Cardiac fibroblast (primary cell): ENCODE results near the gene TTLL11.
A peak's percentile ranks its signal among the peaks of the same experiment; 100 is the strongest.

Experiments
- DNase-seq, 2 donors: peaks; one replicate each; pipeline versions ENCODE4 v3.0.0 to v3.0.0-alpha.2; 2010; ENCODE audit warnings: low read depth in 2 of 2
- H3K4me3 ChIP-seq, 2 donors: replicated peaks in 1 of 2; 1 replicate in 1 of 2; 2 replicates in 1 of 2; pipeline ENCODE4 v1.5.1; 2011; ENCODE audit warnings: low read depth in 2 of 2, low read length in 2 of 2, mild to moderate bottlenecking in 2 of 2, moderate library complexity in 1 of 2
- TF ChIP-seq, protein P1 (sequence below): IDR thresholded peaks from one replicate; pipeline ENCODE4 v1.5.1; 2011; ENCODE audit warnings: low read depth, mild to moderate bottlenecking, low read length, inconsistent platforms

TTLL11 gene, protein sequence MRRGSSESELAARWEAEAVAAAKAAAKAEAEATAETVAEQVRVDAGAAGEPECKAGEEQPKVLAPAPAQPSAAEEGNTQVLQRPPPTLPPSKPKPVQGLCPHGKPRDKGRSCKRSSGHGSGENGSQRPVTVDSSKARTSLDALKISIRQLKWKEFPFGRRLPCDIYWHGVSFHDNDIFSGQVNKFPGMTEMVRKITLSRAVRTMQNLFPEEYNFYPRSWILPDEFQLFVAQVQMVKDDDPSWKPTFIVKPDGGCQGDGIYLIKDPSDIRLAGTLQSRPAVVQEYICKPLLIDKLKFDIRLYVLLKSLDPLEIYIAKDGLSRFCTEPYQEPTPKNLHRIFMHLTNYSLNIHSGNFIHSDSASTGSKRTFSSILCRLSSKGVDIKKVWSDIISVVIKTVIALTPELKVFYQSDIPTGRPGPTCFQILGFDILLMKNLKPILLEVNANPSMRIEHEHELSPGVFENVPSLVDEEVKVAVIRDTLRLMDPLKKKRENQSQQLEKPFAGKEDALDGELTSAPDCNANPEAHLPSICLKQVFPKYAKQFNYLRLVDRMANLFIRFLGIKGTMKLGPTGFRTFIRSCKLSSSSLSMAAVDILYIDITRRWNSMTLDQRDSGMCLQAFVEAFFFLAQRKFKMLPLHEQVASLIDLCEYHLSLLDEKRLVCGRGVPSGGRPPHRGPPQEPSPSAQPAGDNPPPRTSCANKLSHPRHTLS

DNA sequence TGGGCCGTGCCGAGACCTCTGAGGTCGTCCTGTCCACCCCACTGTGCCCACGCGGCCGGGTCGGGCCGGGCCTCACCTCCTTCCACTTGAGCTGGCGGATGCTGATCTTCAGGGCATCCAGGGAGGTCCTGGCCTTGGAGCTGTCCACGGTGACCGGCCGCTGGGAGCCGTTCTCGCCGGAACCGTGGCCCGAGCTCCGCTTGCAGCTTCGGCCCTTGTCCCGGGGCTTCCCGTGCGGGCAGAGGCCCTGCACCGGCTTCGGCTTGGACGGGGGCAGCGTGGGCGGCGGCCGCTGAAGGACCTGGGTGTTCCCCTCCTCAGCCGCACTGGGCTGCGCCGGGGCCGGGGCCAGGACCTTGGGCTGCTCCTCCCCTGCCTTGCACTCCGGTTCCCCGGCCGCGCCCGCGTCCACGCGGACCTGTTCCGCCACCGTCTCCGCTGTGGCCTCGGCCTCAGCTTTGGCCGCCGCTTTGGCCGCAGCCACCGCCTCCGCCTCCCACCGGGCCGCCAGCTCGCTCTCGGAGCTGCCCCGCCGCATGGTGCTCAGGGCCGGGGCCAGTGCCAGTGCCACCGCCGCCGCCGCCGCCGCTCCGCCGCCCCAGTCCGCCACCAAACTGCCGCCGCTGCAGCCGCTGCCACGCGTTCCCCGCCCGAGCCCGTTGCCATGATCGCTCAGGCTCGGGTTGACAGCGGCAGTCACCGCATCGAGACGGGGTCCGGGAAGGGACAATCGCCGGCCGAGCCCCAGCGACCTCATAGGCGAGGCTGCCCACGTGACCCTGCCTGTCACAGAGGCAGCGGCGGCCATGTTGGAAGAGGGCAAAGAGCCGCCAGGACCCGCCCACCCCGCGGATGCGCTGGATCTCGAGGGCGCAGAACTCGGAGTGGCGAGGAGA lies at the start of gene TTLL11:
Gene TTLL11, minus strand, starts transcription at position 698 of the 896 bp plus-strand sequence. Its CDS starts 160 bp downstream, at position 538.
- H3K4me3 ChIP-seq: peak within 1 kb of the TSS; percentile 67 to 85
- TF ChIP-seq, protein P1, sequence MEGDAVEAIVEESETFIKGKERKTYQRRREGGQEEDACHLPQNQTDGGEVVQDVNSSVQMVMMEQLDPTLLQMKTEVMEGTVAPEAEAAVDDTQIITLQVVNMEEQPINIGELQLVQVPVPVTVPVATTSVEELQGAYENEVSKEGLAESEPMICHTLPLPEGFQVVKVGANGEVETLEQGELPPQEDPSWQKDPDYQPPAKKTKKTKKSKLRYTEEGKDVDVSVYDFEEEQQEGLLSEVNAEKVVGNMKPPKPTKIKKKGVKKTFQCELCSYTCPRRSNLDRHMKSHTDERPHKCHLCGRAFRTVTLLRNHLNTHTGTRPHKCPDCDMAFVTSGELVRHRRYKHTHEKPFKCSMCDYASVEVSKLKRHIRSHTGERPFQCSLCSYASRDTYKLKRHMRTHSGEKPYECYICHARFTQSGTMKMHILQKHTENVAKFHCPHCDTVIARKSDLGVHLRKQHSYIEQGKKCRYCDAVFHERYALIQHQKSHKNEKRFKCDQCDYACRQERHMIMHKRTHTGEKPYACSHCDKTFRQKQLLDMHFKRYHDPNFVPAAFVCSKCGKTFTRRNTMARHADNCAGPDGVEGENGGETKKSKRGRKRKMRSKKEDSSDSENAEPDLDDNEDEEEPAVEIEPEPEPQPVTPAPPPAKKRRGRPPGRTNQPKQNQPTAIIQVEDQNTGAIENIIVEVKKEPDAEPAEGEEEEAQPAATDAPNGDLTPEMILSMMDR: no peak
- DNase-seq: peak; percentile 94 to 95

DNA sequence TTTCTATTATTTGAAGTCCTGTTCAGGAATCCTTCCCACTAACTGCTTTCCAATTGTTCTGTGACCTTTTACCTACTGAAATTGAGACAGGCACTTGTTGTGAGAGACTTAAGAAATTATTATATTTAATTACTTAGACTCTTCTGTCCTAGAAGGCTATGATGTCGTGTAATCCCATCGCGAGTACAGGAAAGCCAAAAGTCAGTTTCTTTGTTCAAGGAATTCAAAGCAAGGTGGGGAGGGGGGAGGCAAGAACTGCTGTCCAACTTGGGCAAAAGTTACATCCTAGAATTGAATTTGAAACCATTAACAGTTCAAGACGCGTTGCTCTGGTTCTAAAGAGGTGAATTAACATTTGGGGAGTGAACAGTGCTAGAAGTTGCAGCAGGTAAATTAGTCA lies 48.6 kb upstream of the TTLL11 start:
- TF ChIP-seq, protein P1: no peak

DNA sequence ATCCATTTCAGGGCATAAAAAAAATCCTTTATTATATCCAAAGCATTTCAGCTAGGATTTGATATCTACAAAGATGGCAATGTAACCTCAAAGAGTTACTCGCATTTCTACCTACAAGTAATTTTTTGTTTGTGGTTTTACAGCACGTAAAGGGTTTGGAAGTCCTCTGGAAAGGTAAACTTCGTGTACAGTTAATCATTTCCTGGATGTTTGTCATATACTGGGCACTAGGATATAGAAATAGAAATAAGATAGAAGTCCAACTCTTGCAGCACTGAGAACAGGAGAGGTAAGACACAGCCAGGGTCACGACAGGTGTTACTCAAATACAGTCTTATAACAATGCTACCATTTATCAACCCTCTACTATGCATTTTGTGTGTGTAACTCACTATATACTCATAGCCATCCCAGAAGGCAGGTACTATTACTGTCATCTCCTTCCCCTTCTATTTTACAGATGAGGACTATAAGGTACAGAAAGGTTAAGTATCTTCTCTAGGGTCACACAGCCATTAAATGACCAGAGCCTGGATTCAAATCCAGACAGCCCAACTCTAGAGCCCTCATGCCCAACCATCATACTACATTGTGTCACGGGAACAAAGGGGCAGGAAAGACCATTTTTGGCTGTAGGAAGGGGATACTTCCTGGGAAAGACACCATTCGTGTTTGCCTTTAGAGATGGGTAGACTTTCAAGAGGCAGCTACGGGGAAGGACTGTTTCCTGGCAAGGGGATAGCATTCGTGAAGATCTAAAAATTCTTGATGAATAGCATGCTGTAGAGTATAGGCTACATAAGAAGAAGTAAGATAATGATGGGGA lies 47.5 kb upstream of the TTLL11 start:
- no peak for DNase-seq
- TF ChIP-seq, protein P1: no peak

More for the DNA sequence above, 48.6 kb upstream of the TTLL11 start:
- no peak overlapping the region for H3K4me3 ChIP-seq
- no peak for DNase-seq

DNA sequence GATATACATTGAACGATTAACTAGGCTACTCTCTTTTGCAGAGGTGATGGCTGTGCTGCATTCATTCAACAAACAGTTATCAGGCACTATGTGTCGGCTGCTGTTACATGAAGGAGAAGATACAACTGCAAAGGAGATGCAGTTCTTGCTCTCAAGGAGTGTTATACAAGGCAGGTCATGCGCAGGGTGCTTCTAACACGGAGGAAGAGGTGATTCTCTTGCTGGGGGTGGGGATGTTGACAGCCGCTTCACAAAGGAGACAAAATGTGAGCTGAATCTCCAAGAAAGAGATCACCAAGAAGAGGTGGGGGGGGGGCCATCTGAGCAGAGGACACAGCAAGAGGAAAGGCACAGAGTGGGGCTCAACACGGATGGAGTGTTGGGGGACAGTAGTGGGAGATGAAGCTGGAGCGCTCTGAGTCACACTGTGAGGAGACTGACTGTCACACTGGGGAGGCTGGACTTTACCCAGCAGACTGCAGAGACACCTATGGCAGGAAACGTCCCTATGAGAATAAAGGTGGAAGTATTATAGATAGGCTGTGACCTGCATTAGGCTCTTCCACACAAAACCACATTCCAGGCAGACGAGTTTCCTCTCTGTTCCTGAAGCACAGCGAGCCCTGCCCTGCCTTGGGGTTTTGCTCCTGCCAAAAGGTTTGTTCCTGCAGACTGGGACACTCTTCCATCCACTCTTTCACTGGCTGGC lies 45.6 kb upstream of the TTLL11 start:
- DNase-seq: no peak
- TF ChIP-seq, protein P1: no peak

More for the DNA sequence above, 47.5 kb upstream of the TTLL11 start:
- H3K4me3 ChIP-seq: no peak overlapping the region

DNA sequence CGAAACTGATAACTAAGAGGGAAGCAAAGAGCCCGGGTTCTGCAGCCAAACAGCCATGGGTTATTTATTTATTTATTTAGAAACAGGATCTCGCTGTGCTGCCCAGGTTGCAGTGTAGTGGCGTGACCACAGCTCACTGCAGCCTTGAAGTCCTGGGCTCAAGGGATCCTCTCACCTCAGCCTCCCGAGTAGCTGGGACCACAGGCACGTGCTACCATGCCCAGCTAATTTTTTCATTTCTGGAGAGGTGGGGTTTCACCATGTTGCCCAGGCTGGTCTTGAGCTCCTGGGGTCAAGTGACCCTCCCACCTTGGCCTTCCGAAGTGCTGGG lies 42.4 kb upstream of the TTLL11 start:
- no peak overlapping the region for H3K4me3 ChIP-seq
- TF ChIP-seq, protein P1: no peak
- no peak for DNase-seq

More for the DNA sequence above, 45.6 kb upstream of the TTLL11 start:
- H3K4me3 ChIP-seq: no peak overlapping the region
